Mononuclear cell (primary cell): ENCODE data around the gene ERI2. TPM values are rescaled to one million over a fixed set of nuclear protein-coding genes. Genes with fewer than 3 reads are reported as not detected.
"Not testable (repeated sequence)": the region's sequence is repeated elsewhere in the genome, so short reads cannot be mapped to it uniquely, and the experiment has no call there.

Experiments
- H3K27me3 ChIP-seq: 2 replicates; pipeline ENCODE4 v1.6.0; 2011; ENCODE audit warnings: low read length, control low read depth; ENCODE audit not compliant: insufficient read depth
- H3K4me1 ChIP-seq: 2 replicates; pipeline ENCODE4 v1.5.1; 2011; ENCODE audit warnings: mild to moderate bottlenecking, low read length, control low read depth; ENCODE audit not compliant: insufficient read depth
- H3K4me3 ChIP-seq: 2 replicates; pipeline ENCODE4 v1.5.1; 2011; ENCODE audit warnings: mild to moderate bottlenecking, low read length, moderate library complexity
- H3K9me3 ChIP-seq: 2 replicates; pipeline ENCODE4 v1.5.1; 2011; ENCODE audit warnings: low read depth, mild to moderate bottlenecking, control low read depth, low read length
- total RNA-seq: library from RNA; depleted of rRNA; stranded (reverse); fragments of >200 nt; gene quantifications from one replicate; pipeline ENCODE4 v1.2.3, GENCODE V29; 2012

Gene ERI2
- total RNA-seq, 1 donor: 0.84 TPM

GRCh38 chr16:20762404-20763123, 43.7 kb downstream of the ERI2 start:
- peaks cover 13% of the 10 kb centered on the region for H3K4me1 ChIP-seq
- H3K9me3 ChIP-seq: no peaks in the 10 kb centered on the region
- no peak overlapping the region for H3K4me3 ChIP-seq
- no peaks in the 10 kb centered on the region for H3K27me3 ChIP-seq

- no peaks in the 10 kb centered on the region for H3K27me3 ChIP-seq
- no peak overlapping the region for H3K4me3 ChIP-seq
- no peaks in the 10 kb centered on the region for H3K9me3 ChIP-seq
- peaks cover 13% of the 10 kb centered on the region for H3K4me1 ChIP-seq
These were observed 45.1 kb downstream of the ERI2 start for GRCh38 chr16:20761175-20761574.

- Histone ChIP-seq H3K4me3 (no peak overlapping the region), H3K27me3 (no peaks in the 10 kb centered on the region), H3K4me1 (peaks cover 13% of the 10 kb centered on the region), H3K9me3 (no peaks in the 10 kb centered on the region)
These were observed 45.9 kb downstream of the ERI2 start for GRCh38 chr16:20760346-20760745.

- not testable (repeated sequence) for H3K9me3 ChIP-seq, H3K4me1 ChIP-seq, H3K4me3 ChIP-seq, H3K27me3 ChIP-seq
These were observed 50.5 kb downstream of the ERI2 start for GRCh38 chr16:20755799-20756198.

GRCh38 chr16:20755238-20755637, 51.0 kb downstream of the ERI2 start:
- Histone ChIP-seq H3K27me3 (no peaks in the 10 kb centered on the region), H3K9me3 (no peaks in the 10 kb centered on the region), H3K4me1 (no peaks in the 10 kb centered on the region), H3K4me3 (no peak overlapping the region)

DNA sequence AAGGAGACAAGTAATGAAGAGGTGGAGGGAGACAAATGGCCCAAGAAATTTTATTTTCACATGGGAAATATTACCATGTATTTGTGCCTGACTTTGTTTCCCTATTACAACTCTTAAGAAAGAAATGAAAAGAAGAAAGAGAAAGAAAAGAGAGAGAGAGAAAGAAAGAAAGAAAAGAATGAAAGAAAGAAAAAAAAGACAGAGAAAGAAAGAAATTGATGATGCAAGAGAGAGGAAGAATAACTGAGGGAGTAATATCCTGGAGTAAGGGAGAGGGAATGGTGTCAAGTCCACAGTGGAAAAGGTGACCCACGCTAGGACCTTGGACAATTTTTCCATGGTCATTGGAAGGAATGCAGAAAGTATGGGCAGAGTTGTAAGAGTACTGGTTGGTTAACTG, 52.5 kb downstream of the ERI2 start:
- no peaks in the 10 kb centered on the region for H3K4me1 ChIP-seq
- no peaks in the 10 kb centered on the region for H3K9me3 ChIP-seq
- no peaks in the 10 kb centered on the region for H3K27me3 ChIP-seq
- no peak overlapping the region for H3K4me3 ChIP-seq

GRCh38 chr16:20750558-20750957, 55.7 kb downstream of the ERI2 start:
- Histone ChIP-seq H3K9me3 (peaks cover 13% of the 10 kb centered on the region), H3K4me3 (no peak overlapping the region), H3K27me3 (no peaks in the 10 kb centered on the region), H3K4me1 (peaks cover 9% of the 10 kb centered on the region)

- Histone ChIP-seq H3K4me3 (no peak overlapping the region), H3K27me3 (no peaks in the 10 kb centered on the region), H3K9me3 (peaks cover 13% of the 10 kb centered on the region), H3K4me1 (peaks cover 19% of the 10 kb centered on the region)
These were observed 56.8 kb downstream of the ERI2 start for GRCh38 chr16:20749474-20749873.

GRCh38 chr16:20747030-20747816, 59.0 kb downstream of the ERI2 start:
- Histone ChIP-seq H3K9me3 (peaks cover 13% of the 10 kb centered on the region), H3K27me3 (no peaks in the 10 kb centered on the region), H3K4me1 (peaks cover 24% of the 10 kb centered on the region), H3K4me3 (no peak overlapping the region)

GRCh38 chr16:20746461-20746860, 59.8 kb downstream of the ERI2 start:
- Histone ChIP-seq H3K4me1 (peaks cover 28% of the 10 kb centered on the region), H3K9me3 (peaks cover 13% of the 10 kb centered on the region), H3K4me3 (no peak overlapping the region)

More at GRCh38 chr16:20746461-20746860, 59.8 kb downstream of the ERI2 start:
- H3K27me3 ChIP-seq: no peaks in the 10 kb centered on the region

Other genes with a start within 250 kb of the ERI2 start
- gene ACSM2B, start 230.1 kb downstream of the ERI2 start, total RNA-seq: not detected
- 0.10 TPM for gene ACSM1, start 108.8 kb downstream of the ERI2 start, total RNA-seq
- gene THUMPD1, start 64.7 kb downstream of the ERI2 start, total RNA-seq: 132 TPM
- 10.8 TPM for gene ACSM3, start 42.5 kb downstream of the ERI2 start, total RNA-seq
- gene REXO5, start 55 bp upstream of the ERI2 start, total RNA-seq: 0.94 TPM
- gene DCUN1D3, start 93.9 kb upstream of the ERI2 start, total RNA-seq: 7.1 TPM
- gene LYRM1, start 94.3 kb upstream of the ERI2 start, total RNA-seq: 22.7 TPM